ENCODE measurements around the gene PTPN23. TPM values are rescaled to one million over a fixed set of nuclear protein-coding genes. Genes with fewer than 3 reads are reported as not detected.
A peak's percentile ranks its signal among the peaks of the same experiment; 100 is the strongest.

The PTPN23 gene
- total RNA-seq, 1 donor from 2014 or later, result 30.2 TPM

GRCh38 chr3:47379411-47379899, 1.4 kb upstream of the PTPN23 start:
- Histone ChIP-seq H3K36me3 (no peaks in the 10 kb centered on the region), H3K9me3 (no peaks in the 10 kb centered on the region), H3K4me1 (peaks cover 35% of the 10 kb centered on the region), H3K27me3 (no peaks in the 10 kb centered on the region), H3K27ac (peak overlapping the region; percentile 98), H3K4me3 (peak overlapping the region; percentile 99)
- no peak for DNase-seq (ENCODE audit: extremely low spot score in 2 of 2)
- intact Hi-C loops (cut with DNase I), result no loop called here
- TF ChIP-seq POLR2A (IDR thresholded peaks at IDR 0.05), result no peak
- no peak for TF ChIP-seq POLR2AphosphoS5 (IDR thresholded peaks at IDR 0.05; ENCODE audit: insufficient read depth in 1 of 2, low read depth in 1 of 2)

- peak overlapping the region; percentile 99 for H3K4me3 ChIP-seq
- intact Hi-C loops (cut with DNase I), result no loop called here
- peaks cover 41% of the 10 kb centered on the region for H3K4me1 ChIP-seq
- DNase-seq (ENCODE audit: extremely low spot score in 2 of 2), result no peak
- H3K36me3 ChIP-seq, result no peaks in the 10 kb centered on the region
- H3K27me3 ChIP-seq, result no peaks in the 10 kb centered on the region
- no peak for TF ChIP-seq POLR2A (IDR thresholded peaks at IDR 0.05)
- no peak for TF ChIP-seq POLR2AphosphoS5 (IDR thresholded peaks at IDR 0.05; ENCODE audit: insufficient read depth in 1 of 2, low read depth in 1 of 2)
- TF ChIP-seq CTCF (IDR thresholded peaks at IDR 0.05), result no peak
- peak overlapping the region; percentile 98 for H3K27ac ChIP-seq
- no peaks in the 10 kb centered on the region for H3K9me3 ChIP-seq
These were observed 708 bp upstream of the PTPN23 start for GRCh38 chr3:47380026-47380600.

GRCh38 chr3:47381317-47382157, 716 bp downstream of the PTPN23 start:
- Histone ChIP-seq H3K4me3 (peak overlapping the region; percentile 99), H3K27me3 (no peaks in the 10 kb centered on the region), H3K9me3 (no peaks in the 10 kb centered on the region), H3K27ac (peak overlapping the region; percentile 98), H3K4me1 (peaks cover 56% of the 10 kb centered on the region), H3K36me3 (no peaks in the 10 kb centered on the region)
- peak in 1 of 2 donors; percentile 94 for DNase-seq (ENCODE audit: extremely low spot score in 2 of 2)
- TF ChIP-seq POLR2A (IDR thresholded peaks at IDR 0.05) (no peak), POLR2AphosphoS5 (IDR thresholded peaks at IDR 0.05; ENCODE audit: insufficient read depth in 1 of 2, low read depth in 1 of 2) (no peak), CTCF (IDR thresholded peaks at IDR 0.05) (no peak)
- intact Hi-C loops (cut with DNase I), result no loop called here

- Histone ChIP-seq H3K4me1 (peaks cover 61% of the 10 kb centered on the region), H3K4me3 (no peak overlapping the region), H3K36me3 (peaks cover 0 to 11% of the 10 kb centered on the region in 2 donors), H3K27me3 (no peaks in the 10 kb centered on the region), H3K9me3 (no peaks in the 10 kb centered on the region), H3K27ac (no peak overlapping the region)
- intact Hi-C loops (cut with DNase I), result no loop called here
- TF ChIP-seq POLR2AphosphoS5 (IDR thresholded peaks at IDR 0.05; ENCODE audit: insufficient read depth in 1 of 2, low read depth in 1 of 2) (no peak), CTCF (IDR thresholded peaks at IDR 0.05) (no peak), POLR2A (IDR thresholded peaks at IDR 0.05) (no peak)
- no peak for DNase-seq (ENCODE audit: extremely low spot score in 2 of 2)
These were observed 3.6 kb downstream of the PTPN23 start for GRCh38 chr3:47384425-47384824.

GRCh38 chr3:47385007-47385406, 4.2 kb downstream of the PTPN23 start:
- H3K4me3 ChIP-seq, result no peak overlapping the region
- no peak overlapping the region for H3K27ac ChIP-seq
- peaks cover 55% of the 10 kb centered on the region for H3K4me1 ChIP-seq
- DNase-seq (ENCODE audit: extremely low spot score in 2 of 2), result no peak
- H3K9me3 ChIP-seq, result no peaks in the 10 kb centered on the region
- intact Hi-C loops (cut with DNase I), result no loop called here
- peaks cover 0 to 11% of the 10 kb centered on the region in 2 donors for H3K36me3 ChIP-seq
- no peak for TF ChIP-seq POLR2AphosphoS5 (IDR thresholded peaks at IDR 0.05; ENCODE audit: insufficient read depth in 1 of 2, low read depth in 1 of 2)
- no peak for TF ChIP-seq CTCF (IDR thresholded peaks at IDR 0.05)
- no peak for TF ChIP-seq POLR2A (IDR thresholded peaks at IDR 0.05)
- no peaks in the 10 kb centered on the region for H3K27me3 ChIP-seq

All from vagina (tissue), 2 donors.